ENCODE measurements around the gene FOXO3. TPM values are rescaled to one million over a fixed set of nuclear protein-coding genes. Genes with fewer than 3 reads are reported as not detected.
A peak's percentile ranks its signal among the peaks of the same experiment; 100 is the strongest.

The FOXO3 gene
- total RNA-seq, 3 donors from 2014 or later (not counting 1 experiment from before 2014, with no cell fraction given) = 43.1 to 70.4 (median 51.3) TPM

DNA sequence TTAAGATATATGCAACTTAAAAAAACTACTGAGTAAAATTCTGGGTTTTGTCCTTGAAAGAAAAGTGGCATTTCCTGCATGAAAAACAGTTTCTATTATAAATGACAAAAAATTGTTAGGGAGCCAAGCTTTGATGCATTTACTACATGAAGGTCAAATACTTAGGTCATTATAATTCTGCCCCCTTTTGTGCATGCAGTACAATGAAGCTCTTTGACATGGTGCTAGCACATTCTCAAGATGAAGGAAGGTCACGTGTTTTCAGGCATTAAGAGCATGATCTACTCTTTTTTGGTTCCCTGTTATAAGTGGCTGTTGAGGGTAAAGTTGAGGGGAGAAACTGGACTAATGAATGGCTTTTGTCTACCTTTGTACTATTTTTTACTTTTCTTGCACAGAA, 72.7 kb downstream of the FOXO3 start:
- Histone ChIP-seq H3K27me3 (ENCODE audit: control insufficient read depth, insufficient read depth, low read length) (no peaks in the 10 kb centered on the region), H3K4me1 (ENCODE audit: control insufficient read depth, insufficient read depth, low read length) (peaks cover 19% of the 10 kb centered on the region), H3K9me3 (ENCODE audit: control insufficient read depth, insufficient read depth, low read length) (no peaks in the 10 kb centered on the region), H3K4me3 (ENCODE audit: low read length) (no peak overlapping the region), H3K27ac (ENCODE audit: low read length) (no peak overlapping the region), H3K36me3 (ENCODE audit: control insufficient read depth, insufficient read depth, low read length) (no peaks in the 10 kb centered on the region)
- H3K27me3 Mint-ChIP-seq (ENCODE audit: low read depth in 2 of 2) = no peaks in the 10 kb centered on the region
- no peaks in the 10 kb centered on the region for H3K36me3 Mint-ChIP-seq
- H3K4me3 Mint-ChIP-seq = no peak overlapping the region
- DNase-seq (no peak), ATAC-seq (no peak)
- intact Hi-C loops (cut with micrococcal nuclease) = no loop called here
- peak overlapping the region; percentile 28 to 35 for H3K27ac Mint-ChIP-seq
- peaks cover 82 to 85% of the 10 kb centered on the region in 2 donors for H3K4me1 Mint-ChIP-seq
- TF ChIP-seq, protein P1, sequence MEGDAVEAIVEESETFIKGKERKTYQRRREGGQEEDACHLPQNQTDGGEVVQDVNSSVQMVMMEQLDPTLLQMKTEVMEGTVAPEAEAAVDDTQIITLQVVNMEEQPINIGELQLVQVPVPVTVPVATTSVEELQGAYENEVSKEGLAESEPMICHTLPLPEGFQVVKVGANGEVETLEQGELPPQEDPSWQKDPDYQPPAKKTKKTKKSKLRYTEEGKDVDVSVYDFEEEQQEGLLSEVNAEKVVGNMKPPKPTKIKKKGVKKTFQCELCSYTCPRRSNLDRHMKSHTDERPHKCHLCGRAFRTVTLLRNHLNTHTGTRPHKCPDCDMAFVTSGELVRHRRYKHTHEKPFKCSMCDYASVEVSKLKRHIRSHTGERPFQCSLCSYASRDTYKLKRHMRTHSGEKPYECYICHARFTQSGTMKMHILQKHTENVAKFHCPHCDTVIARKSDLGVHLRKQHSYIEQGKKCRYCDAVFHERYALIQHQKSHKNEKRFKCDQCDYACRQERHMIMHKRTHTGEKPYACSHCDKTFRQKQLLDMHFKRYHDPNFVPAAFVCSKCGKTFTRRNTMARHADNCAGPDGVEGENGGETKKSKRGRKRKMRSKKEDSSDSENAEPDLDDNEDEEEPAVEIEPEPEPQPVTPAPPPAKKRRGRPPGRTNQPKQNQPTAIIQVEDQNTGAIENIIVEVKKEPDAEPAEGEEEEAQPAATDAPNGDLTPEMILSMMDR (IDR thresholded peaks at IDR 0.05) = no peak
- WGBS (ENCODE audit: insufficient coverage) = 100% methylated on average over 1 of the region's 1 CpG
- no peaks in the 10 kb centered on the region for H3K9me3 Mint-ChIP-seq

DNA sequence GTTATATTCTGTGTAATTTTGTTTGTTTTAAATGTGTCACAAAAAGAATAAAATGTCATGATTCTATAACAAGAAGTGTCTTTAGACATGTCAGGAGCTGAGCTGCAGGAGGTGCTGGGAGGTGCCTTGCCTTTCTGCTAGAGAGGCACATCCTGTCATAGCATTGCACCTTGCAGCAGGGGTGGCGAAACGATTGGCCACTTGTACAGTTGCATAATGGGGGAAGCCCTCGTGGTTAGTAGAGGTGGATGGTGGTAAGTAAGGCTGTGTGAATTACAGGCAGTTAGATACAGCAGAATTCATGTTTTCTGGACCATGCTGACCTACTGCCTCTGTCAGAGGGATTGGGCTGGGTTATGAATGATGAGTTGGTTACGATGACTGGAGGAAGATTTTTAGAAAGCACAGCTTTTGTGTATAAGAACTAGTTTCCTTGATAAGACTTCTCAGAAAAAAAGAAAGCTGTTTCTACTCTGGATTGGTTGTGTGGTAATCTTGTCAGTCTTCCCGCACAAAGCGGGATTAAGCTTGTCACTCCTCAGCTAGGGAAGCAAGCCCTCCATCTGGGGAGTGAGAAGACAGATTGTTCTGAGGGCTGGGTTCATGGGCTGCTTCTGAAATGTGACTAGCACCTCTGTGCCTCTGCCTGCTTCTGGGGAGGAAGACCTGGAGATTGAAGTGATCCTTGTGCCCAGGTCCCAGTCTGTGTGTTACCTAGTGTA, 74.9 kb downstream of the FOXO3 start:
- 24% methylated on average over 6 of the region's 6 CpGs for WGBS (ENCODE audit: insufficient coverage)
- Mint-ChIP-seq H3K4me3 (peak overlapping the region; percentile 48), H3K36me3 (no peaks in the 10 kb centered on the region), H3K9me3 (no peaks in the 10 kb centered on the region), H3K4me1 (peaks cover 67 to 71% of the 10 kb centered on the region in 2 donors), H3K27me3 (ENCODE audit: low read depth in 2 of 2) (no peaks in the 10 kb centered on the region), H3K27ac (peak overlapping the region; percentile 36 to 80)
- Histone ChIP-seq H3K4me1 (ENCODE audit: control insufficient read depth, insufficient read depth, low read length) (peaks cover 17% of the 10 kb centered on the region), H3K4me3 (ENCODE audit: low read length) (no peak overlapping the region), H3K27ac (ENCODE audit: low read length) (no peak overlapping the region), H3K27me3 (ENCODE audit: control insufficient read depth, insufficient read depth, low read length) (no peaks in the 10 kb centered on the region), H3K9me3 (ENCODE audit: control insufficient read depth, insufficient read depth, low read length) (no peaks in the 10 kb centered on the region), H3K36me3 (ENCODE audit: control insufficient read depth, insufficient read depth, low read length) (no peaks in the 10 kb centered on the region)
- TF ChIP-seq, protein P1 (IDR thresholded peaks at IDR 0.05) = no peak
- DNase-seq (peak; percentile 55 to 72), ATAC-seq (peak; percentile 97 to 99 (median 98))
- intact Hi-C loops (cut with micrococcal nuclease) = loop anchor here (5.0 kb wide), 2 partner anchors 43 to 68 kb away; no protein-coding TSS in a partner anchor

DNA sequence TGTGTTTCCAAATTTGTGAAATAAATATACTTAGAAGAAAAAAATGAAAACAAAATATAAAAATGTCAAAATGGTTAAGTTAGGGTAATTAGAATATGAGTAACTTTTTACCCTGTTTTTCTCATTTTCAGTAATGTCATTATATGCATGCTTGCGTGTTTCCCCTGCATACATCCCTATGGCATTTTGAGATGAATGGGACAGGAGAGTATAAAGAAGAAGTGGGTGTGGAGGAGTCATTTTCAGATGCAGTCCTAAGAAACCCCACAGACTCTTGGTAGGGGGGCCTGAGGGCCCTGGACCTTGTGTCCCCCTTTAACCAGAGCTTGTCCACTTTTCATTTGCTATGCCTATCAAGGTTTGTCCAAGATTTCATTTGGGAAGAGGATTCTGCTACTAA, 77.2 kb downstream of the FOXO3 start:
- Mint-ChIP-seq H3K27me3 (ENCODE audit: low read depth in 2 of 2) (no peaks in the 10 kb centered on the region), H3K4me1 (peaks cover 60 to 71% of the 10 kb centered on the region in 2 donors), H3K27ac (peak overlapping the region in 1 of 2 donors; percentile 80), H3K36me3 (no peaks in the 10 kb centered on the region), H3K4me3 (no peak overlapping the region), H3K9me3 (no peaks in the 10 kb centered on the region)
- Histone ChIP-seq H3K36me3 (ENCODE audit: control insufficient read depth, insufficient read depth, low read length) (no peaks in the 10 kb centered on the region), H3K4me1 (ENCODE audit: control insufficient read depth, insufficient read depth, low read length) (peaks cover 17% of the 10 kb centered on the region), H3K4me3 (ENCODE audit: low read length) (no peak overlapping the region), H3K27ac (ENCODE audit: low read length) (no peak overlapping the region), H3K27me3 (ENCODE audit: control insufficient read depth, insufficient read depth, low read length) (no peaks in the 10 kb centered on the region), H3K9me3 (ENCODE audit: control insufficient read depth, insufficient read depth, low read length) (no peaks in the 10 kb centered on the region)
- DNase-seq (no peak), ATAC-seq (no peak)
- intact Hi-C loops (cut with micrococcal nuclease) = loop anchor here (5.0 kb wide), 2 partner anchors 46 to 71 kb away; no protein-coding TSS in a partner anchor
- TF ChIP-seq, protein P1 (IDR thresholded peaks at IDR 0.05) = no peak
- WGBS (ENCODE audit: insufficient coverage) = 86% methylated on average over 1 of the region's 1 CpG
